HUES64 (cell line): ENCODE measurements around the gene LGALS7.
"Not testable (repeated sequence)": the region's sequence is repeated elsewhere in the genome, so short reads cannot be mapped to it uniquely, and the experiment has no call there.

Experiments used
- H3K27ac ChIP-seq: 2 replicates; pipeline ENCODE4 v1.7.0; 2013; ENCODE audit warnings: low read depth, low read length, inconsistent platforms
- H3K27me3 ChIP-seq: 2 replicates; pipeline ENCODE4 v1.6.1; 2013; ENCODE audit warnings: mild to moderate bottlenecking, low read length; ENCODE audit not compliant: insufficient read depth
- H3K36me3 ChIP-seq: 2 replicates; pipeline ENCODE4 v1.6.1; 2013; ENCODE audit warnings: mild to moderate bottlenecking, low read length; ENCODE audit not compliant: insufficient read depth
- H3K4me1 ChIP-seq: 2 replicates; pipeline ENCODE4 v1.6.1; 2013; ENCODE audit warnings: mild to moderate bottlenecking, low read length, moderate library complexity; ENCODE audit not compliant: insufficient read depth
- H3K4me3 ChIP-seq: 2 replicates; pipeline ENCODE4 v1.5.1; 2013; ENCODE audit warnings: mild to moderate bottlenecking, low read length, moderate library complexity
- H3K9ac ChIP-seq: 2 replicates; pipeline ENCODE4 v1.6.1; 2013; ENCODE audit warnings: mild to moderate bottlenecking, low read depth, low read length
- H3K9me3 ChIP-seq: 2 replicates; pipeline ENCODE4 v1.6.1; 2013; ENCODE audit warnings: low read depth, low read length; ENCODE audit not compliant: insufficient read depth
- WGBS: fragments of 150-250, 120-280 bp; methylation state at CpG from one replicate; pipeline ENCODE4 v1.1.7; 2013; ENCODE audit warnings: missing lambda C conversion rate; 5-methylcytosine and 5-hydroxymethylcytosine counted together

LGALS7 gene

GRCh38 chr19:38812009-38812840 lies 38.9 kb upstream of the LGALS7 start:
- Histone ChIP-seq H3K27me3 (no peaks in the 10 kb centered on the region), H3K36me3 (peaks cover 22% of the 10 kb centered on the region), H3K27ac (no peak overlapping the region), H3K9ac (no peak overlapping the region), H3K4me3 (no peak overlapping the region), H3K4me1 (no peaks in the 10 kb centered on the region), H3K9me3 (no peaks in the 10 kb centered on the region)
- 89% methylated on average over 18 of the region's 18 CpGs for WGBS

- Histone ChIP-seq H3K4me3 (no peak overlapping the region), H3K4me1 (no peaks in the 10 kb centered on the region), H3K9me3 (no peaks in the 10 kb centered on the region), H3K36me3 (no peaks in the 10 kb centered on the region), H3K27me3 (no peaks in the 10 kb centered on the region), H3K27ac (no peak overlapping the region), H3K9ac (no peak overlapping the region)
- WGBS = 97% methylated on average over 7 of the region's 8 CpGs
Measured at GRCh38 chr19:38809592-38810252, 36.4 kb upstream of the LGALS7 start.

GRCh38 chr19:38808741-38809140 lies 35.4 kb upstream of the LGALS7 start:
- Histone ChIP-seq H3K27ac (no peak overlapping the region), H3K4me1 (no peaks in the 10 kb centered on the region), H3K27me3 (no peaks in the 10 kb centered on the region), H3K9me3 (no peaks in the 10 kb centered on the region), H3K9ac (no peak overlapping the region), H3K4me3 (no peak overlapping the region), H3K36me3 (no peaks in the 10 kb centered on the region)
- 94% methylated on average over 17 of the region's 17 CpGs for WGBS

- not testable (repeated sequence) for H3K9me3 ChIP-seq, H3K9ac ChIP-seq, H3K27me3 ChIP-seq, H3K4me3 ChIP-seq, H3K4me1 ChIP-seq, H3K36me3 ChIP-seq, H3K27ac ChIP-seq
- WGBS = 94% methylated on average over 14 of the region's 18 CpGs
Measured at GRCh38 chr19:38807374-38808098, 34.2 kb upstream of the LGALS7 start.

- 93% methylated on average over 6 of the region's 6 CpGs for WGBS
- Histone ChIP-seq H3K9ac (no peak overlapping the region), H3K36me3 (no peaks in the 10 kb centered on the region), H3K9me3 (no peaks in the 10 kb centered on the region), H3K27me3 (no peaks in the 10 kb centered on the region), H3K4me3 (no peak overlapping the region), H3K27ac (no peak overlapping the region), H3K4me1 (no peaks in the 10 kb centered on the region)
Measured at GRCh38 chr19:38806371-38806770, 33.1 kb upstream of the LGALS7 start.

GRCh38 chr19:38805180-38805579 lies 31.9 kb upstream of the LGALS7 start:
- WGBS = 91% methylated on average over 1 of the region's 1 CpG

GRCh38 chr19:38803543-38803942 lies 30.2 kb upstream of the LGALS7 start:
- no peak overlapping the region for H3K9ac ChIP-seq
- no peak overlapping the region for H3K27ac ChIP-seq
- WGBS = 98% methylated on average over 8 of the region's 10 CpGs
- no peaks in the 10 kb centered on the region for H3K36me3 ChIP-seq
- peaks cover 4% of the 10 kb centered on the region; the same call in 1 of the 2 replicates for H3K9me3 ChIP-seq
- H3K4me1 ChIP-seq = no peaks in the 10 kb centered on the region
- H3K27me3 ChIP-seq = no peaks in the 10 kb centered on the region
- H3K4me3 ChIP-seq = no peak overlapping the region

More at GRCh38 chr19:38805180-38805579, 31.9 kb upstream of the LGALS7 start:
- no peaks in the 10 kb centered on the region for H3K4me1 ChIP-seq
- H3K9me3 ChIP-seq = no peaks in the 10 kb centered on the region
- no peak overlapping the region for H3K9ac ChIP-seq
- H3K4me3 ChIP-seq = no peak overlapping the region
- no peaks in the 10 kb centered on the region for H3K27me3 ChIP-seq
- H3K27ac ChIP-seq = no peak overlapping the region
- H3K36me3 ChIP-seq = no peaks in the 10 kb centered on the region

- H3K36me3 ChIP-seq = no peaks in the 10 kb centered on the region
- H3K27ac ChIP-seq = no peak overlapping the region
- 95% methylated on average over 12 of the region's 12 CpGs for WGBS
- H3K27me3 ChIP-seq = no peaks in the 10 kb centered on the region
- no peak overlapping the region for H3K9ac ChIP-seq
- peaks cover 4% of the 10 kb centered on the region; the same call in 1 of the 2 replicates for H3K9me3 ChIP-seq
- H3K4me1 ChIP-seq = no peaks in the 10 kb centered on the region
- no peak overlapping the region for H3K4me3 ChIP-seq
Measured at GRCh38 chr19:38801359-38802095, 28.2 kb upstream of the LGALS7 start.

- H3K36me3 ChIP-seq = no peaks in the 10 kb centered on the region
- 90% methylated on average over 5 of the region's 5 CpGs for WGBS
- H3K9me3 ChIP-seq = peaks cover 4% of the 10 kb centered on the region; the same call in 1 of the 2 replicates
- H3K4me1 ChIP-seq = no peaks in the 10 kb centered on the region
- no peak overlapping the region for H3K27ac ChIP-seq
- no peaks in the 10 kb centered on the region for H3K27me3 ChIP-seq
- H3K4me3 ChIP-seq = no peak overlapping the region
- H3K9ac ChIP-seq = no peak overlapping the region
Measured at GRCh38 chr19:38800577-38801347, 27.4 kb upstream of the LGALS7 start.

GRCh38 chr19:38799104-38799503 lies 25.8 kb upstream of the LGALS7 start:
- H3K27ac ChIP-seq = no peak overlapping the region

More at GRCh38 chr19:38799104-38799503, 25.8 kb upstream of the LGALS7 start:
- Histone ChIP-seq H3K9ac (no peak overlapping the region), H3K9me3 (peaks cover 4% of the 10 kb centered on the region; the same call in 1 of the 2 replicates), H3K36me3 (no peaks in the 10 kb centered on the region), H3K27me3 (no peaks in the 10 kb centered on the region), H3K4me1 (no peaks in the 10 kb centered on the region), H3K4me3 (no peak overlapping the region)
- 94% methylated on average over 9 of the region's 10 CpGs for WGBS
